ENCODE data around the gene CATSPER3.

GRCh38 chr5:135053989-135054388 is 86.3 kb downstream of the CATSPER3 start:
- no peak for TF ChIP-seq POLR2A (IDR thresholded peaks at IDR 0.05; ENCODE audit: low read length)
- no peak for TF ChIP-seq GATA1 (IDR thresholded peaks at IDR 0.05; ENCODE audit: low read depth, low read length)

Measured in erythroblast (primary cell).